Activated naive CD4-positive, alpha-beta T cell treated with anti-CD3 and anti-CD28 coated beads, Interleukin-2, amount 50 U/mL, for 16 hours (primary cell): ENCODE data around the gene EOGT.
A peak's percentile ranks its signal among the peaks of the same experiment; 100 is the strongest.

Experiments used
- DNase-seq: peaks from one replicate; pipeline ENCODE4 v3.0.0-alpha.2; 2020

EOGT gene

GRCh38 chr3:69008980-69009379 lies 4.5 kb downstream of the EOGT start:
- no peak for DNase-seq

- DNase-seq, result no peak
Measured at GRCh38 chr3:69005791-69006482, 7.5 kb downstream of the EOGT start.

GRCh38 chr3:69005071-69005790 lies 8.3 kb downstream of the EOGT start:
- no peak for DNase-seq

- no peak for DNase-seq
Measured at GRCh38 chr3:69004138-69004537, 9.3 kb downstream of the EOGT start.

- DNase-seq, result no peak
Measured at GRCh38 chr3:68999605-69000004, 13.9 kb downstream of the EOGT start.

GRCh38 chr3:68999158-68999557 lies 14.3 kb downstream of the EOGT start:
- DNase-seq, result no peak

GRCh38 chr3:68997887-68998286 lies 15.6 kb downstream of the EOGT start:
- DNase-seq, result no peak

GRCh38 chr3:68996356-68996995 lies 17.0 kb downstream of the EOGT start:
- DNase-seq, result no peak

- no peak for DNase-seq
Measured at GRCh38 chr3:68988740-68989139, 24.7 kb downstream of the EOGT start.

- no peak for DNase-seq
Measured at GRCh38 chr3:68987322-68987721, 26.2 kb downstream of the EOGT start.

- no peak for DNase-seq
Measured at GRCh38 chr3:68986496-68987208, 26.8 kb downstream of the EOGT start.

- no peak for DNase-seq
Measured at GRCh38 chr3:68985146-68985790, 28.2 kb downstream of the EOGT start.

- no peak for DNase-seq
Measured at GRCh38 chr3:68984011-68984530, 29.4 kb downstream of the EOGT start.

- no peak for DNase-seq
Measured at GRCh38 chr3:68977486-68978167, 35.9 kb downstream of the EOGT start.

GRCh38 chr3:68974711-68975110 lies 38.8 kb downstream of the EOGT start:
- no peak for DNase-seq

GRCh38 chr3:68973639-68974038 lies 39.8 kb downstream of the EOGT start:
- DNase-seq, result no peak

GRCh38 chr3:68972358-68972979 lies 41.0 kb downstream of the EOGT start:
- DNase-seq, result peak; percentile 29

- no peak for DNase-seq
Measured at GRCh38 chr3:68964694-68965093, 48.8 kb downstream of the EOGT start.

- DNase-seq, result no peak
Measured at GRCh38 chr3:68963891-68964290, 49.6 kb downstream of the EOGT start.

- DNase-seq, result no peak
Measured at GRCh38 chr3:68963376-68963775, 50.1 kb downstream of the EOGT start.

GRCh38 chr3:68958932-68959331 lies 54.6 kb downstream of the EOGT start:
- no peak for DNase-seq

GRCh38 chr3:68957895-68958294 lies 55.6 kb downstream of the EOGT start:
- no peak for DNase-seq
